ENCODE measurements around the gene UQCRQ. TPM values are rescaled to one million over a fixed set of nuclear protein-coding genes. Genes with fewer than 3 reads are reported as not detected.

Gene UQCRQ
- total and polyA plus RNA-seq, 9 of the 15 experiments (the other 6 are each of a cell fraction or from before 2014, with no cell fraction given): 235 to 2,421 (median 883) TPM

- no peak for TF ChIP-seq AFF1 (IDR thresholded peaks at IDR 0.05; ENCODE audit: low read depth in 1 of 2, partially characterized antibody in 2 of 2)
- TF ChIP-seq BRD4 (IDR thresholded peaks at IDR 0.05): no peak
- no peak for TF ChIP-seq GTF2A2 (tag; IDR thresholded peaks at IDR 0.05)
- no peak for TF ChIP-seq LEF1 (IDR thresholded peaks at IDR 0.05)
- no peak for TF ChIP-seq MEF2D (tag; conservative IDR thresholded peaks at IDR 0.05; ENCODE audit: low read depth)
- TF ChIP-seq RUNX1 (IDR thresholded peaks at IDR 0.05; ENCODE audit: low read depth): no peak
- TF ChIP-seq ELF1 (tag; IDR thresholded peaks at IDR 0.05): 0 out of 2 replicates have a peak, but pooled peaks have one; percentile 17
- TF ChIP-seq RCOR1 (IDR thresholded peaks at IDR 0.05; ENCODE audit: borderline replicate concordance in 1 of 2, low read depth in 2 of 2, low read length in 2 of 2): no peak
- 0 out of 2 replicates have a peak, but pooled peaks have one; percentile 15 for TF ChIP-seq ARID1B (IDR thresholded peaks at IDR 0.05)
- TF ChIP-seq ATF7 (IDR thresholded peaks at IDR 0.05): peak; percentile 72
- no peak for TF ChIP-seq STAT6 (CRISPR knock-in tag; IDR thresholded peaks at IDR 0.05)
- TF ChIP-seq ZNF23 (CRISPR knock-in tag; IDR thresholded peaks at IDR 0.05): no peak
- peak; percentile 84 for TF ChIP-seq CEBPG (CRISPR knock-in tag; IDR thresholded peaks at IDR 0.05)
- peak; percentile 94 to 97 for TF ChIP-seq CEBPG (tag; conservative IDR thresholded peaks at IDR 0.05 in 1 of 2, IDR thresholded peaks at IDR 0.05 in 1 of 2)
- no peak for TF ChIP-seq ZSCAN29 (IDR thresholded peaks at IDR 0.05)
- peak; percentile 36; the same call in 1 of the 2 replicates for TF ChIP-seq POLR2H (tag; IDR thresholded peaks at IDR 0.05; ENCODE audit: low read depth)
- no peak for TF ChIP-seq MCM2 (IDR thresholded peaks at IDR 0.05; ENCODE audit: low read depth)
- peak; percentile 92 for TF ChIP-seq ZSCAN32 (CRISPR knock-in tag; IDR thresholded peaks at IDR 0.05)
- no peak for TF ChIP-seq POLR2B (IDR thresholded peaks at IDR 0.05; ENCODE audit: low read depth, partially characterized antibody)
- no peak for TF ChIP-seq ZNF717 (CRISPR knock-in tag; IDR thresholded peaks at IDR 0.05)
- TF ChIP-seq PML (IDR thresholded peaks at IDR 0.05; ENCODE audit: low read length): no peak
- TF ChIP-seq PHF21A (IDR thresholded peaks at IDR 0.05; ENCODE audit: borderline replicate concordance, low read depth): no peak
- peak; percentile 38; the same call in 1 of the 2 replicates for TF ChIP-seq EP400 (IDR thresholded peaks at IDR 0.05)
Measured at GRCh38 chr5:132849347-132849746, 17.1 kb upstream of the UQCRQ start (continued).
